HEK293 (cell line): ENCODE data around the gene PROCA1.

Source experiments
- CTCF ChIA-PET: fragments of 350-600 bp; formaldehyde crosslinking; extraction: SDS; loops from one replicate; lab custom pipeline; 2021; ENCODE audit warnings: antibody characterized with exemption; lab: Yijun Ruan, JAX
- POLR2A ChIA-PET: fragments of 300-600 bp; formaldehyde crosslinking; extraction: SDS; loops from one replicate; lab custom pipeline; 2020; ENCODE audit warnings: antibody characterized with exemption, inconsistent platforms; lab: Yijun Ruan, JAX
- H3K27ac ChIP-seq: fragments of 200-500 bp; sonication (Bioruptor generic); 2 replicates; pipeline ENCODE4 v1.5.1; 2014; ENCODE audit warnings: low read depth, low read length, control low read depth, inconsistent platforms; ENCODE audit errors: extremely low read depth
- H3K36me3 ChIP-seq, 2 experiments: fragments of 200-500 bp in 1 of 2; sonication (Bioruptor generic) in 1 of 2; 1 replicate in 1 of 2; 2 replicates in 1 of 2; pipeline ENCODE4 v1.5.1; 2014 to 2017; ENCODE audit warnings: inconsistent platforms in 2 of 2, low read length in 2 of 2; ENCODE audit not compliant: control insufficient read depth in 2 of 2, insufficient read depth in 1 of 2
- H3K4me1 ChIP-seq: fragments of 200-500 bp; sonication (Bioruptor generic); 2 replicates; pipeline ENCODE4 v1.5.1; 2014; ENCODE audit warnings: mild to moderate bottlenecking, low read length, inconsistent platforms; ENCODE audit not compliant: control insufficient read depth, insufficient read depth
- H3K4me3 ChIP-seq: 2 replicates; pipeline ENCODE4 v1.5.1; 2011; ENCODE audit warnings: low read depth, mild to moderate bottlenecking, control low read depth, low read length, moderate library complexity
- H3K9me3 ChIP-seq: fragments of 200-500 bp; sonication (Bioruptor generic); 2 replicates; pipeline ENCODE4 v1.5.1; 2014; ENCODE audit warnings: low read depth, low read length, inconsistent platforms; ENCODE audit not compliant: control insufficient read depth, insufficient read depth
- BCL11B ChIP-seq: fragments of 450-650 bp; formaldehyde crosslinking; IDR thresholded peaks from 2 replicates; pipeline ENCODE4 v1.5.1; 2016; ENCODE audit warnings: low read depth, missing biosample characterization, missing genetic modification characterization
- HOXC10 ChIP-seq: sonication (generic); formaldehyde crosslinking; IDR thresholded peaks from 2 replicates; pipeline ENCODE4 v1.8.1; 2023; ENCODE audit warnings: mild to moderate bottlenecking, missing genetic modification reagents
- KLF16 ChIP-seq: fragments of 450-650 bp; formaldehyde crosslinking; IDR thresholded peaks from 2 replicates; pipeline ENCODE4 v1.5.1; 2017; ENCODE audit warnings: missing biosample characterization, missing genetic modification characterization
- SCRT1 ChIP-seq: fragments of 450-650 bp; formaldehyde crosslinking; IDR thresholded peaks from 2 replicates; pipeline ENCODE4 v1.5.1; 2016; ENCODE audit warnings: missing biosample characterization, missing genetic modification characterization, borderline replicate concordance
- ZBTB26 ChIP-seq: fragments of 450-650 bp; formaldehyde crosslinking; optimal IDR thresholded peaks from 2 replicates; pipeline ENCODE3; 2016; ENCODE audit warnings: missing biosample characterization, mild to moderate bottlenecking, missing genetic modification characterization
- ZEB2 ChIP-seq: fragments of 450-650 bp; formaldehyde crosslinking; IDR thresholded peaks from 2 replicates; pipeline ENCODE4 v1.5.1; 2016; ENCODE audit warnings: missing biosample characterization, missing genetic modification characterization
- ZNF140 ChIP-seq: fragments of 450-650 bp; formaldehyde crosslinking; IDR thresholded peaks from 2 replicates; pipeline ENCODE4 v1.5.1; 2016; ENCODE audit warnings: missing biosample characterization, missing genetic modification characterization
- ZNF350 ChIP-seq: fragments of 450-650 bp; formaldehyde crosslinking; IDR thresholded peaks from 2 replicates; pipeline ENCODE4 v1.5.0; 2017; ENCODE audit warnings: missing biosample characterization, mild to moderate bottlenecking, missing genetic modification characterization
- ZNF521 ChIP-seq: fragments of 450-650 bp; formaldehyde crosslinking; IDR thresholded peaks from 2 replicates; pipeline ENCODE4 v1.5.1; 2017; ENCODE audit warnings: missing biosample characterization, mild to moderate bottlenecking, missing genetic modification characterization
- ZNF596 ChIP-seq: fragments of 450-650 bp; IDR thresholded peaks from 2 replicates; pipeline ENCODE4 v1.5.0; 2018; ENCODE audit warnings: missing biosample characterization, mild to moderate bottlenecking, missing genetic modification characterization, moderate library complexity
- TF ChIP-seq, protein P1 (sequence below): fragments of 450-650 bp; IDR thresholded peaks from 2 replicates; pipeline ENCODE4 v1.5.1; 2018; ENCODE audit warnings: missing biosample characterization, missing genetic modification characterization
- TF ChIP-seq, protein P2 (sequence below): fragments of 450-650 bp; formaldehyde crosslinking; IDR thresholded peaks from 2 replicates; pipeline ENCODE4 v1.5.1; 2016; ENCODE audit warnings: missing biosample characterization, missing genetic modification characterization
- TF ChIP-seq, protein P3 (sequence below): fragments of 450-650 bp; formaldehyde crosslinking; IDR thresholded peaks from 2 replicates; pipeline ENCODE4 v1.5.1; 2016; ENCODE audit warnings: missing biosample characterization, missing genetic modification characterization

Gene PROCA1

GRCh38 chr17:28756049-28756804 is 44.5 kb upstream of the PROCA1 start:
- peaks cover 3% of the 10 kb centered on the region; the same call in 1 of the 2 replicates for H3K4me1 ChIP-seq
- no peak overlapping the region for H3K4me3 ChIP-seq
- H3K27ac ChIP-seq = peak overlapping the region; percentile 11; the same call in 1 of the 2 replicates
- H3K9me3 ChIP-seq = no peaks in the 10 kb centered on the region
- TF ChIP-seq SCRT1 (tag by site-specific recombination) = 0 out of 2 replicates have a peak, but pooled peaks have one; percentile 36
- TF ChIP-seq, protein P1, sequence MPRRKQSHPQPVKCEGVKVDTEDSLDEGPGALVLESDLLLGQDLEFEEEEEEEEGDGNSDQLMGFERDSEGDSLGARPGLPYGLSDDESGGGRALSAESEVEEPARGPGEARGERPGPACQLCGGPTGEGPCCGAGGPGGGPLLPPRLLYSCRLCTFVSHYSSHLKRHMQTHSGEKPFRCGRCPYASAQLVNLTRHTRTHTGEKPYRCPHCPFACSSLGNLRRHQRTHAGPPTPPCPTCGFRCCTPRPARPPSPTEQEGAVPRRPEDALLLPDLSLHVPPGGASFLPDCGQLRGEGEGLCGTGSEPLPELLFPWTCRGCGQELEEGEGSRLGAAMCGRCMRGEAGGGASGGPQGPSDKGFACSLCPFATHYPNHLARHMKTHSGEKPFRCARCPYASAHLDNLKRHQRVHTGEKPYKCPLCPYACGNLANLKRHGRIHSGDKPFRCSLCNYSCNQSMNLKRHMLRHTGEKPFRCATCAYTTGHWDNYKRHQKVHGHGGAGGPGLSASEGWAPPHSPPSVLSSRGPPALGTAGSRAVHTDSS (tag by site-specific recombination) = no peak
- TF ChIP-seq, all 188 proteins: peak for 1
- ChIA-PET CTCF (interaction anchor here (0.6 to 1.7 kb wide), 6 partner anchors 12 to 360 kb away, joined by 3 to 12 read pairs (median 5); partner anchors contain the start of gene TLCD1), POLR2A (interaction anchor here (0.7 to 2.0 kb wide), 2 partner anchors 29 to 136 kb away, joined by 3 to 9 read pairs; partner anchors contain the start of gene TLCD1)
- H3K36me3 ChIP-seq = peaks cover 9 to 54% of the 10 kb centered on the region in 2 experiments; a peak in 2 of 3 replicates

GRCh38 chr17:28755486-28755885 is 43.8 kb upstream of the PROCA1 start:
- H3K27ac ChIP-seq = no peak overlapping the region
- ChIA-PET POLR2A (interaction anchor here (14.1 kb wide), 1 partner anchor 29 kb away, joined by 448 read pairs; the partner anchor contains the start of genes NEK8 and TLCD1), CTCF (interaction anchor here (1.2 to 11.4 kb wide), 2 partner anchors 8 to 361 kb away, joined by 3 to 175 read pairs; no protein-coding TSS in a partner anchor)
- TF ChIP-seq ZNF140 (tag by site-specific recombination) (no peak), ZEB2 (no peak), ZBTB26 (no peak)
- TF ChIP-seq, protein P2, sequence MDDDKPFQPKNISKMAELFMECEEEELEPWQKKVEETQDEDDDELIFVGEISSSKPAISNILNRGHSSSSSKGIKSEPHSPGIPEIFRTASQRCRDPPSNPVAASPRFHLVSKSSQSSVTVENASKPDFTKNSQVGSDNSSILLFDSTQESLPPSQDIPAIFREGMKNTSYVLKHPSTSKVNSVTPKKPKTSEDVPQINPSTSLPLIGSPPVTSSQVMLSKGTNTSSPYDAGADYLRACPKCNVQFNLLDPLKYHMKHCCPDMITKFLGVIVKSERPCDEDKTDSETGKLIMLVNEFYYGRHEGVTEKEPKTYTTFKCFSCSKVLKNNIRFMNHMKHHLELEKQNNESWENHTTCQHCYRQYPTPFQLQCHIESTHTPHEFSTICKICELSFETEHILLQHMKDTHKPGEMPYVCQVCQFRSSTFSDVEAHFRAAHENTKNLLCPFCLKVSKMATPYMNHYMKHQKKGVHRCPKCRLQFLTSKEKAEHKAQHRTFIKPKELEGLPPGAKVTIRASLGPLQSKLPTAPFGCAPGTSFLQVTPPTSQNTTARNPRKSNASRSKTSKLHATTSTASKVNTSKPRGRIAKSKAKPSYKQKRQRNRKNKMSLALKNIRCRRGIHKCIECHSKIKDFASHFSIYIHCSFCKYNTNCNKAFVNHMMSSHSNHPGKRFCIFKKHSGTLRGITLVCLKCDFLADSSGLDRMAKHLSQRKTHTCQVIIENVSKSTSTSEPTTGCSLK (tag by site-specific recombination) = no peak
- H3K36me3 ChIP-seq = peaks cover 8 to 54% of the 10 kb centered on the region in 2 experiments; a peak in 2 of 3 replicates
- H3K4me1 ChIP-seq = 0 out of 2 replicates have a peak, but pooled peaks cover 3% of the 10 kb centered on the region
- H3K9me3 ChIP-seq = no peaks in the 10 kb centered on the region
- no peak overlapping the region for H3K4me3 ChIP-seq

DNA sequence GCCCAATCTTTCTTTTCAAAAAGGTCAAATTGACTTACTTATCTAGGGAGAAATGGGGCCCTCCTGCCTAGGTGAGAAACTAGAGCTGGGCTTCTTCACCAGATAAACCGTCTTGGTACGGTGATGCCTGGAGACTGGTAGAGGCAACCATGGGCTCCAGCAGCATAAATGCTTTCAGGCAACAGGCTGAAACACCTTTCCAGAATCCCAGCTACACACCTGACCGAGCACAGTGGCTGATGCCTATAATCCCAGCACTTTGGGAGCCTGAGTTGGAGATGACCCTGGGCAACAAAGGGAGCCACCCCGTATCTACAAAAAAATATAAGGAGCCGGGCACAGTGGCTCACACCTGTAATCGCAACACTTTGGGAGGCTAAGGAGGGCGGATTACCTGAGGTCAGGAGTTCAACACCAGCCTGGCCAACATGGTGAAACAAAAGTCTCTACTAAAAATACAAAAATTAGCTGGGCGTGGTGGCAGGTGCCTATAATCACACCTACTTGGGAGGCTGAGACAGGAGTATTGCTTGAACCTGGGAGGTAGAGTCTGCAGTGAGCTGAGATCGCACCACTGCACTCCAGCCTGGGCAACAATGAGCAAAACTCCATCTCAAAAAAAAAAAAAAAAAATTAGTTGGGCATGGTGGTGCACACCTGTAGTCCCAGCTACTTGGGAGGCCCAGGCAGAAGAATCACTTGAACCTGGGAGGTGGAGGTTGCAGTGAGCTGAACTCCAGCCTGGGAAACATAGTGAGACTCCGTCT is 40.1 kb upstream of the PROCA1 start:
- ChIA-PET CTCF (interaction anchor here (0.6 to 16.7 kb wide), 14 partner anchors 9 to 983 kb away, joined by 3 to 445 read pairs (median 4); partner anchors contain the start of genes DHRS13, NEK8, PHF12 and RPL23A), POLR2A (interaction anchor here (0.6 to 14.1 kb wide), 9 partner anchors 10 to 198 kb away, joined by 3 to 448 read pairs (median 5); partner anchors contain the start of genes NEK8 and TLCD1)
- Histone ChIP-seq H3K4me1 (0 out of 2 replicates have a peak, but pooled peaks cover under 1% of the 10 kb centered on the region), H3K9me3 (no peaks in the 10 kb centered on the region), H3K4me3 (no peak overlapping the region), H3K36me3 (peaks cover 7 to 55% of the 10 kb centered on the region in 2 experiments; a peak in 2 of 3 replicates), H3K27ac (no peak overlapping the region)
- TF ChIP-seq ZNF521 (tag by site-specific recombination) (no peak), HOXC10 (CRISPR knock-in tag) (no peak), ZNF350 (tag by site-specific recombination) (no peak), ZNF596 (tag by site-specific recombination) (no peak), BCL11B (tag by site-specific recombination) (no peak), KLF16 (tag by site-specific recombination) (no peak), ZBTB26 (no peak)
- TF ChIP-seq, protein P3, sequence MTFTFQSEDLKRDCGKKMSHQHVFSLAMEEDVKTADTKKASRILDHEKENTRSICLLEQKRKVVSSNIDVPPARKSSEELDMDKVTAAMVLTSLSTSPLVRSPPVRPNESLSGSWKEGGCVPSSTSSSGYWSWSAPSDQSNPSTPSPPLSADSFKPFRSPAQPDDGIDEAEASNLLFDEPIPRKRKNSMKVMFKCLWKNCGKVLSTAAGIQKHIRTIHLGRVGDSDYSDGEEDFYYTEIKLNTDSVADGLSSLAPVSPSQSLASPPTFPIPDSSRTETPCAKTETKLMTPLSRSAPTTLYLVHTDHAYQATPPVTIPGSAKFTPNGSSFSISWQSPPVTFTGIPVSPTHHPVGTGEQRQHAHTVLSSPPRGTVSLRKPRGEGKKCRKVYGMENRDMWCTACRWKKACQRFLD (tag by site-specific recombination) = no peak
